Kidney (tissue), 14 donors: Measurements from ENCODE around the gene PPP1CA. TPM values are rescaled to one million over a fixed set of nuclear protein-coding genes. Genes with fewer than 3 reads are reported as not detected.

Experiments
- DNase-seq, 5 donors: peaks; one replicate each; pipeline ENCODE4 v3.0.0-alpha.2; 2013 to 2020
- FAIRE-seq: peaks from 2 replicates; lab custom pipeline; 2012; peaks lifted over from hg19 to GRCh38; lab: Jason Lieb, UNC
- H3K27ac ChIP-seq, 2 donors: one replicate each; pipeline ENCODE4 v1.7.0; 2013; ENCODE audit warnings: low read depth in 2 of 2, low read length in 2 of 2, inconsistent platforms in 1 of 2
- H3K27me3 ChIP-seq: one replicate; pipeline ENCODE4 v1.7.1; 2013; ENCODE audit warnings: low read length, inconsistent platforms; ENCODE audit not compliant: control insufficient read depth, insufficient read depth
- H3K36me3 ChIP-seq, 3 donors: one replicate each; pipeline versions ENCODE4 v1.7.0 to v1.7.1; 2013; ENCODE audit warnings: low read length in 3 of 3, control low read depth in 1 of 3, inconsistent platforms in 1 of 3; ENCODE audit not compliant: insufficient read depth in 3 of 3, control insufficient read depth in 2 of 3
- H3K4me1 ChIP-seq, 3 donors: one replicate each; pipeline versions ENCODE4 v1.7.0 to v1.7.1; 2013; ENCODE audit warnings: low read length in 3 of 3, inconsistent platforms in 1 of 3, low read depth in 1 of 3; ENCODE audit not compliant: control insufficient read depth in 2 of 3, insufficient read depth in 2 of 3
- H3K4me3 ChIP-seq, 3 donors: one replicate each; pipeline versions ENCODE4 v1.7.0 to v1.8.1; 2013; ENCODE audit warnings: low read length in 3 of 3, control low read depth in 1 of 3, inconsistent platforms in 1 of 3
- H3K9ac ChIP-seq, 3 donors: one replicate each; pipeline versions ENCODE4 v1.7.0 to v1.7.1; 2013; ENCODE audit warnings: low read length in 3 of 3, control low read depth in 1 of 3, inconsistent platforms in 1 of 3
- H3K9me3 ChIP-seq, 3 donors: one replicate each; pipeline versions ENCODE4 v1.7.0 to v1.7.1; 2013; ENCODE audit warnings: low read length in 3 of 3, control low read depth in 1 of 3, inconsistent platforms in 1 of 3; ENCODE audit not compliant: control insufficient read depth in 2 of 3, insufficient read depth in 1 of 3
- CTCF ChIP-seq: IDR thresholded peaks from 3 replicates; pipeline ENCODE4 v1.5.1; 2012; ENCODE audit warnings: mild to moderate bottlenecking, moderate library complexity, borderline replicate concordance; ENCODE audit not compliant: insufficient read depth; ENCODE audit errors: extremely low read depth
- intact Hi-C: fragments of 100-400 bp; cut with DNase I; formaldehyde crosslinking; loops from one replicate; pipeline ENCODE4 v1.11.1; 2022
- polyA plus RNA-seq: library from polyadenylated mRNA; stranded (reverse); fragments of 350-450 nt; fragmentation: Illumina TruSeq; extraction: RNeasy Lipid Tissue Mini Kit (QIAGEN cat#74804); gene quantifications from one replicate; pipeline ENCODE4 v1.2.3, GENCODE V29; 2014; ENCODE audit warnings: low read depth, low replicate concordance; ENCODE audit not compliant: insufficient read depth
- total RNA-seq: library from RNA; stranded (reverse); fragmentation: NEBNext Ultra II Directional; extraction: Animal tissue kit (Norgen Biotek cat#: 25700); gene quantifications from one replicate; pipeline ENCODE4 v1.2.1, GENCODE V29; 2021
- donor health status: control.
- donor health status: control.
- donor health status: control.
- donor health status: control.
- donor health status: control.
- donor health status: DM: yes; HTN: yes; CAD: no.
- donor health status: Normal renal cell carcinoma (clear cell type).

The PPP1CA gene
- total and polyA plus RNA-seq, 2 donors from 2014 or later = 155 to 210 TPM

- FAIRE-seq (no peak), DNase-seq (no peak)
- no peak for TF ChIP-seq CTCF
- Histone ChIP-seq H3K27ac (no peak overlapping the region), H3K27me3 (no peaks in the 10 kb centered on the region), H3K9me3 (no peaks in the 10 kb centered on the region), H3K4me3 (no peak overlapping the region), H3K4me1 (peaks cover 0 to 14% (median 14%) of the 10 kb centered on the region in 3 donors), H3K9ac (no peak overlapping the region), H3K36me3 (no peaks in the 10 kb centered on the region)
- intact Hi-C loops = no loop called here
Measured at GRCh38 chr11:67423891-67424613, 22.4 kb upstream of the PPP1CA start.

GRCh38 chr11:67423466-67423865, 21.8 kb upstream of the PPP1CA start:
- FAIRE-seq = no peak
- TF ChIP-seq CTCF = no peak

GRCh38 chr11:67422891-67423290, 21.2 kb upstream of the PPP1CA start:
- Histone ChIP-seq H3K4me1 (peaks cover 0 to 15% (median 11%) of the 10 kb centered on the region in 3 donors), H3K4me3 (no peak overlapping the region), H3K36me3 (no peaks in the 10 kb centered on the region), H3K9me3 (no peaks in the 10 kb centered on the region), H3K27me3 (no peaks in the 10 kb centered on the region), H3K27ac (no peak overlapping the region), H3K9ac (no peak overlapping the region)
- intact Hi-C loops = no loop called here
- no peak for TF ChIP-seq CTCF
- DNase-seq (no peak), FAIRE-seq (no peak)

More at GRCh38 chr11:67423466-67423865, 21.8 kb upstream of the PPP1CA start:
- Histone ChIP-seq H3K4me3 (no peak overlapping the region), H3K9ac (no peak overlapping the region), H3K4me1 (peaks cover 0 to 15% (median 11%) of the 10 kb centered on the region in 3 donors), H3K27ac (no peak overlapping the region), H3K9me3 (no peaks in the 10 kb centered on the region), H3K36me3 (no peaks in the 10 kb centered on the region), H3K27me3 (no peaks in the 10 kb centered on the region)
- no peak for DNase-seq
- intact Hi-C loops = no loop called here
